MG63 (cell line): ENCODE data around the gene PIGU. TPM values are rescaled to one million over a fixed set of nuclear protein-coding genes. Genes with fewer than 3 reads are reported as not detected.

Experiments
- DNase-seq: peaks from one replicate; pipeline ENCODE4 v3.0.0-alpha.2; 2020
- H3K27me3 ChIP-seq: fragments of 250-450 bp; sonication (Bioruptor Pico); 2 replicates; pipeline ENCODE4 v1.5.1; 2020; ENCODE audit warnings: mild to moderate bottlenecking, moderate library complexity
- H3K36me3 ChIP-seq: fragments of 250-450 bp; sonication (Bioruptor Pico); 2 replicates; pipeline ENCODE4 v1.5.1; 2020; ENCODE audit warnings: mild to moderate bottlenecking, moderate library complexity
- H3K4me3 ChIP-seq: fragments of 250-450 bp; sonication (Bioruptor Pico); 2 replicates; pipeline ENCODE4 v1.5.1; 2020; ENCODE audit warnings: mild to moderate bottlenecking, moderate library complexity
- H3K9me3 ChIP-seq: fragments of 250-450 bp; sonication (Bioruptor Pico); 2 replicates; pipeline ENCODE4 v1.5.1; 2020; ENCODE audit warnings: mild to moderate bottlenecking, moderate library complexity
- total RNA-seq: library from RNA; depleted of rRNA; stranded (reverse); fragments of >200 nt; shearing (Covaris generic); gene quantifications from 2 replicates; pipeline ENCODE4 v1.2.3, GENCODE V29; 2014; ENCODE audit warnings: low replicate concordance

The PIGU gene
- total RNA-seq, 1 experiment from 2014 or later, result 19.4 TPM

DNA sequence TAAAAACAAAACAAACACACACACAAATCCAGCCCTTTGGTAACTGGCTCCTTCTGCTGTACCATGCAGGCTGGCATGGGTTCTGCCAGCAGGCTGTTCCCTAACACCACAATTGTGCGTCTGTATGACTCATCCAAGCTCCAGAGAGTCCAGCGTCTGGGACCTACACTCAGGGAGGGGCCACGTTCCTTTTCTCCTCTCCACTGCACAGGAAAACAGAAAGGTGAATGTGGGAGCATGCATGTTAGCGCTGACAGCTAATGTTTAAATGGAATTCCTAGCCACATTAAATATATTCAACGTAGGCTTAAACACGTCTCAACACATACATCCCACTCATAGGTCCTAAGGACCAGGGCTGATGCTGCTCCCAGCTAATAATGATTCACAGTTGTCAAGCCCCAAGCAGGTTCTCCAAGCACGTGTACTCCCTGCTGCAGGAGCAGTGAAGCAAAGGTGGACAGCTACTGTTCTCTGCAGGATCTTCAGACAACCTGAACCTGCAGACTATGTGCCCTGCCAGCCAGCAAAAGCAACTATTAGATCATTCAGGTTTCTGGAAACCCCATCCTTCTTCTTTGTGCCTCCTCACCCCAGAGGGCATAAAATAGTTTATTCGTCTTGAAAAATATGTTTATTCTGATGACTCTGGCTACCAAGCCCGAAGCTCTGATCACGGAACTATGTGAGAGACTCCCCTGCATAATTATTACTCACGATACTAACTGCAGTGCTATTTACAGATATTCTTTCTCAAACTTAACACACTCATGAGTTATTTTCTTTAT, 97.5 kb downstream of the PIGU start:
- Histone ChIP-seq H3K36me3 (peaks cover 28% of the 10 kb centered on the region), H3K27me3 (no peaks in the 10 kb centered on the region), H3K4me3 (no peak overlapping the region), H3K9me3 (no peaks in the 10 kb centered on the region)
- peak; percentile 85 for DNase-seq

DNA sequence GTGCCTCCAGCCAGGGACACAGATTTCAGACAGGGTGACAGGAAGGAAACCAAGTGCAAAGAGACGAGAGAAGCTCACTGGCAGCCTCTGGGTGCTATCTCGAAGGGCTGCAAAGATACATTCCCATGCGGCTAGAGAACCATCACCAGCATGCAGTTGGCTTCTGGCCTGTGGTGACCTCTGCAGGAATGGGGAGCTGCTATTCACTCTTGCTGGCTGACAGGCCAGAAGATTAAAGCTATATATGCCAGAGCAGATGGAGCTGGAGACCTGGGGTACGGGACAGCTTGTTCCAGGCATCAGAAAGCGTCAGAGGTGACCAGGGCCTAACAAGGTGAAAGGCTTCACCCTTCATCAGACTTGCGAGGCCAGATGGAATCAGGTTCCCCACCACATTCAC, 98.4 kb downstream of the PIGU start:
- H3K4me3 ChIP-seq, result no peak overlapping the region
- H3K27me3 ChIP-seq, result no peaks in the 10 kb centered on the region
- peaks cover 22% of the 10 kb centered on the region for H3K36me3 ChIP-seq
- DNase-seq, result no peak
- no peaks in the 10 kb centered on the region for H3K9me3 ChIP-seq

DNA sequence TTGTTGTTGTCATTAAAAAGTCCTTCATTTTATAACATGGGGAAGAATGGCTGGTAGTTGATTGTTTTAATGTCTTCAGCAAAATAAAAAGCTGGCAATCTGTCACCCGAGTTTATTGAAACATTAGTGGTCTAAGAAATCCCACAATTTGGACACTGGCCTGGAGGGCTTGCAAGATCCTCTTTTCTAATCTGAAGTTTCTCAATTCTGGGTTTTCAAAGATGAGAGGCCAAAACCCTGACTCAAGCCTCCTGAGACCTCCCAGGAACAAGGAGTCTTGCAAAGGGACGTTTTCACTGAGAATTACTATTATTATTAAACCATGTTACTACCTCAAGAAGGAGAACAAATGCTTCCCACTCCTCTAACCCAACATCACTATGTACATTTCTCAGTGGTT, 98.9 kb downstream of the PIGU start:
- DNase-seq, result no peak
- Histone ChIP-seq H3K9me3 (no peaks in the 10 kb centered on the region), H3K27me3 (no peaks in the 10 kb centered on the region), H3K36me3 (peaks cover 20% of the 10 kb centered on the region), H3K4me3 (no peak overlapping the region)

DNA sequence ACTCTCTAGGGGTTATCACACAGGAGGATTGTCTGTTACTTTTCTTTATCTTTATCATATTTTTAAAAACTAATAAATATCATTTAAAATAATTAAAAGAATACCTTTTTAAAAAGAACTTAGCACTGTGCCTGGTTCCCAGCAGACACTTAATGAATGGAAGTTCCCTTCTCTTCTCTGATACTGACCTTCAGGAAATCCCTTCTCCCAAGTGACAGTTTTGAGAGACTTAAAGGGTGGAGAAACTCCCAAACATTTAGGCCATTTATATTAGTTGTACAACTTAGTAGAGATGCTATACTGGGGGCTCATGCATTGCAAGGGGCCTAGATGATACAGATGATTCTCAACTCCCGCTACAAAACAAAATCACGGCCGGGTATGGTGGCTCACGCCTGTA, 99.8 kb downstream of the PIGU start:
- Histone ChIP-seq H3K27me3 (no peaks in the 10 kb centered on the region), H3K36me3 (peaks cover 18% of the 10 kb centered on the region), H3K4me3 (no peak overlapping the region), H3K9me3 (no peaks in the 10 kb centered on the region)
- DNase-seq, result no peak

DNA sequence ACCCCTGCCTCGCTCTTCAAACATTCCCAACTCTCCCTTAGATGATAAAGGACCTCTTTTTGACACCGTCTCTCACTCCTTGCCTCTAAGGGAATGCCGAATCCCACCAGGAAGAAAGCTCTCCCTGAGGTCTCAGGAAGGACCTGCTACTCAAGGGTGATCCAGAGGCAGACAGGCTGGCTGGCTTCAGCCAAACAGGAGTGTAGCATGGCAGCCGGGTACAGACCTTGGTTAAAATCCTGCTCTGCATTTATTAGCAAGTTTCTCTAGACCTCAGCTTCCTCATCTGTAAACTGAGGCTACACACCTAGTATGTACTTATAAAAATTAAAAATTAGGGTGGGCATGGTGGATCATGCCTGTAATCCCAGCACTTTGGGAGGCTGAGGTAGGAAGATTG, 101.1 kb downstream of the PIGU start:
- no peak overlapping the region for H3K4me3 ChIP-seq
- no peaks in the 10 kb centered on the region for H3K27me3 ChIP-seq
- peaks cover 21% of the 10 kb centered on the region for H3K36me3 ChIP-seq
- H3K9me3 ChIP-seq, result no peaks in the 10 kb centered on the region
- DNase-seq, result no peak

- DNase-seq, result no peak
- H3K36me3 ChIP-seq, result peaks cover 16% of the 10 kb centered on the region
- no peaks in the 10 kb centered on the region for H3K27me3 ChIP-seq
- no peaks in the 10 kb centered on the region for H3K9me3 ChIP-seq
- H3K4me3 ChIP-seq, result no peak overlapping the region
Observed at GRCh38 chr20:34575271-34575670, 101.6 kb downstream of the PIGU start.

- H3K4me3 ChIP-seq, result no peak overlapping the region
- no peaks in the 10 kb centered on the region for H3K27me3 ChIP-seq
- no peak for DNase-seq
- no peaks in the 10 kb centered on the region for H3K9me3 ChIP-seq
- peaks cover 17% of the 10 kb centered on the region for H3K36me3 ChIP-seq
Observed at GRCh38 chr20:34574861-34575260, 102.0 kb downstream of the PIGU start.

GRCh38 chr20:34574426-34574825, 102.5 kb downstream of the PIGU start:
- Histone ChIP-seq H3K36me3 (peaks cover 21% of the 10 kb centered on the region), H3K27me3 (no peaks in the 10 kb centered on the region), H3K4me3 (no peak overlapping the region), H3K9me3 (no peaks in the 10 kb centered on the region)
- DNase-seq, result no peak

DNA sequence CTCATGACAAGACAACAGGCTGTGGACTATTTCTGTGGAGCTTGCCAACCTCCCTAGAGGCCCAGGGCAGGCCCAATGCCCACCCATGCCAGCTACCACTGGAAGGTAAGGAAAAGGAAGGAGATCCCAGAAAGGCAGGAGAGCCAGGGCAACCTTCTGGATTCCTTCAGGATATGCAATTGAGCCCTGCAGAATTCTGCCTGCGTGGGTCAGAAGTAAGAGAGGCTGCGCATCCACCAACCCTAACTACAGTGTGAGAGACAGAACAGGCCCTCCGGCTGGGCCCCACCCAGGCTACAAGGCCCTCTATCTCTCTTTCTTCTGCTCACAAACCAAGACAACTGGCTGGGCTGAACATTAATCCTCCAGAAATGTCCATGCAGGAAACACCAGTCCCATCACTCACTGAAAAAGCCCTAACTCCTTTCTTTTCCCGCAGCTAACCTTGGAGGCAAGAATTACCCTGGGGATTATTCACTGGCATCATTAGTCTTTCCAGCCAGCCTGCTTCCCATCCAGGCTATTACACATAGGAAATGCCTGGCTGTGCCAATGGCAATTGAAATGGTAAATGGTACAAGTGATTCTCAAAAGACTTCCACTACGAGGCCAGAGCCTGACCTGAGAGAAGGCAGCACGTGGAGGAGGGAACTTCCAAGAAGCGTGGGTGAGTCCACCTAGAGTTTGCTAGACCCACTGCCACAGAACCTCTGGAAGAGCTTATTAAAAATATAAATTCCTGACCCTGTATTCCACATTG, 103.2 kb downstream of the PIGU start:
- H3K4me3 ChIP-seq, result no peak overlapping the region
- no peak for DNase-seq
- no peaks in the 10 kb centered on the region for H3K27me3 ChIP-seq
- H3K9me3 ChIP-seq, result no peaks in the 10 kb centered on the region
- H3K36me3 ChIP-seq, result peaks cover 22% of the 10 kb centered on the region

GRCh38 chr20:34571753-34572152, 105.1 kb downstream of the PIGU start:
- no peaks in the 10 kb centered on the region for H3K9me3 ChIP-seq
- no peak for DNase-seq
- H3K4me3 ChIP-seq, result no peak overlapping the region
- H3K36me3 ChIP-seq, result peaks cover 17% of the 10 kb centered on the region
- no peaks in the 10 kb centered on the region for H3K27me3 ChIP-seq

DNA sequence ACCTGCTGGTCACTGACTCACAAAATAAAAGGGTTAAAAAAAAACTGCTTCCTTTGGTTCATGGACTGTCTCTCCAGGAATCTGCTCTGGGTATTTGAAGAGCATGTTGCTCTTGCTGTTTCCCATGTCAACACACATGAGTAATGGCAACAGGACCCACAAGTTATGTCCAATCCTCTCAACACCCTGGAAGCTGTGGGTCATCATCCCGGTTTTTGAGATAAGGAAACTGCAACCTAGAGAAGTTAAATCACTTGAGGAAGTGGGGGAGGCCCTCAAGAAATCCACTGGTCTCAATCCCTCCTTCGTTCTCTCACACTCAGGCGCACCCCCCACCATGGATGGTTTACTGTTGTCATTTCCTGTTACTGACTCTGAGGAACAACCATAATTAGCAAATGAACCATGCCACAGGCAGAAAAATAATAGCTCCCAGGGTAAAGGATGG, 106.0 kb downstream of the PIGU start:
- Histone ChIP-seq H3K36me3 (peaks cover 17% of the 10 kb centered on the region), H3K9me3 (no peaks in the 10 kb centered on the region), H3K4me3 (no peak overlapping the region), H3K27me3 (no peaks in the 10 kb centered on the region)
- DNase-seq, result no peak

GRCh38 chr20:34569598-34569997, 107.3 kb downstream of the PIGU start:
- no peaks in the 10 kb centered on the region for H3K27me3 ChIP-seq
- DNase-seq, result no peak
- peaks cover 17% of the 10 kb centered on the region for H3K36me3 ChIP-seq
- H3K9me3 ChIP-seq, result no peaks in the 10 kb centered on the region
- H3K4me3 ChIP-seq, result no peak overlapping the region

- Histone ChIP-seq H3K4me3 (no peak overlapping the region), H3K9me3 (no peaks in the 10 kb centered on the region), H3K27me3 (no peaks in the 10 kb centered on the region), H3K36me3 (peaks cover 17% of the 10 kb centered on the region)
- DNase-seq, result no peak
Observed at GRCh38 chr20:34567892-34568865, 108.7 kb downstream of the PIGU start.

GRCh38 chr20:34566978-34567891, 109.7 kb downstream of the PIGU start:
- peaks cover 21% of the 10 kb centered on the region for H3K36me3 ChIP-seq
- no peaks in the 10 kb centered on the region for H3K27me3 ChIP-seq
- H3K9me3 ChIP-seq, result no peaks in the 10 kb centered on the region
- DNase-seq, result no peak
- no peak overlapping the region for H3K4me3 ChIP-seq

GRCh38 chr20:34564833-34565232, 112.1 kb downstream of the PIGU start:
- no peak for DNase-seq
- Histone ChIP-seq H3K27me3 (no peaks in the 10 kb centered on the region), H3K4me3 (no peak overlapping the region), H3K9me3 (no peaks in the 10 kb centered on the region), H3K36me3 (peaks cover 14% of the 10 kb centered on the region)

DNA sequence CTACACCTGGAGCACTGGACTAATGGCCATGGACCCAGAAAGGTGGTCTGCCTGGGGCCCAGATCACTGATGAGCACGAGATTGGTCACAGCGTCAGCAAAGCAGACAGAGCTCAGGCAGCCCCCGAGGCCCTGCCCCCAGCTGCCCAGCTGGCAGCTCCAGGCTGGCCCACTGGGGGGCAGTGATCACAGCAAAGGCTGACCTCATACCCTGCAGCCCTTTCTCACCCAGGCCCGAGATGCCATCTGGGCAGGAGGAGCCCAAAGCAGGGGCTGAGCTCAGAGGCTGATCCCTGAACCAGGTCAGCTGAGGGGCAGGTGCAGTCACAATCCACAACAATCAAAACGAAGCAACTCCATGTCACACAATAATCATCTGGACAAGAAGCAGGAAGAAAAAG, 114.3 kb downstream of the PIGU start:
- H3K9me3 ChIP-seq, result no peaks in the 10 kb centered on the region
- no peaks in the 10 kb centered on the region for H3K27me3 ChIP-seq
- peaks cover 8% of the 10 kb centered on the region for H3K36me3 ChIP-seq
- no peak overlapping the region for H3K4me3 ChIP-seq
- peak; percentile 31 for DNase-seq
